Activated CD4-positive, alpha-beta memory T cell treated with anti-CD3 and anti-CD28 coated beads for 36 hours (primary cell): ENCODE results near the gene ZNF74. TPM values are rescaled to one million over a fixed set of nuclear protein-coding genes. Genes with fewer than 3 reads are reported as not detected.

Experiments used
- CTCF ChIA-PET: fragments of 350-600 bp; sonication (Branson Sonifier 250); formaldehyde crosslinking; loops from one replicate; lab custom pipeline; 2021; ENCODE audit warnings: antibody characterized with exemption, inconsistent platforms; lab: Charles Lee
- POLR2A ChIA-PET: fragments of 350-600 bp; sonication (Branson Sonifier 250); formaldehyde crosslinking; loops from one replicate; lab custom pipeline; 2021; ENCODE audit warnings: antibody characterized with exemption; lab: Charles Lee
- DNase-seq: peaks from one replicate; pipeline ENCODE4 v3.0.0-alpha.2; 2020
- H3K27ac Mint-ChIP-seq: one replicate; pipeline ENCODE4 v1.8.0; 2021; ENCODE audit warnings: mixed read lengths
- H3K27me3 Mint-ChIP-seq: one replicate; pipeline ENCODE4 v1.8.0; 2021; ENCODE audit warnings: mixed read lengths
- H3K36me3 Mint-ChIP-seq: one replicate; pipeline ENCODE4 v1.8.0; 2021; ENCODE audit warnings: mixed read lengths
- H3K4me1 Mint-ChIP-seq: one replicate; pipeline ENCODE4 v1.8.0; 2021; ENCODE audit warnings: low read depth, mixed read lengths
- H3K4me3 Mint-ChIP-seq: one replicate; pipeline ENCODE4 v1.8.0; 2021; ENCODE audit warnings: mild to moderate bottlenecking, mixed read lengths
- H3K9me3 Mint-ChIP-seq: one replicate; pipeline ENCODE4 v1.8.0; 2021; ENCODE audit warnings: mixed read lengths
- intact Hi-C: fragments of 100-400 bp; cut with micrococcal nuclease; formaldehyde crosslinking; loops from one replicate; pipeline ENCODE4 v1.15.1; 2023
- total RNA-seq, 2 experiments: library from RNA; stranded (reverse); gene quantifications; one replicate each; pipeline ENCODE4 v1.2.3, GENCODE V29; 2021

Gene ZNF74
- total RNA-seq, 2 experiments from 2014 or later = 6.8 to 9.0 TPM

DNA sequence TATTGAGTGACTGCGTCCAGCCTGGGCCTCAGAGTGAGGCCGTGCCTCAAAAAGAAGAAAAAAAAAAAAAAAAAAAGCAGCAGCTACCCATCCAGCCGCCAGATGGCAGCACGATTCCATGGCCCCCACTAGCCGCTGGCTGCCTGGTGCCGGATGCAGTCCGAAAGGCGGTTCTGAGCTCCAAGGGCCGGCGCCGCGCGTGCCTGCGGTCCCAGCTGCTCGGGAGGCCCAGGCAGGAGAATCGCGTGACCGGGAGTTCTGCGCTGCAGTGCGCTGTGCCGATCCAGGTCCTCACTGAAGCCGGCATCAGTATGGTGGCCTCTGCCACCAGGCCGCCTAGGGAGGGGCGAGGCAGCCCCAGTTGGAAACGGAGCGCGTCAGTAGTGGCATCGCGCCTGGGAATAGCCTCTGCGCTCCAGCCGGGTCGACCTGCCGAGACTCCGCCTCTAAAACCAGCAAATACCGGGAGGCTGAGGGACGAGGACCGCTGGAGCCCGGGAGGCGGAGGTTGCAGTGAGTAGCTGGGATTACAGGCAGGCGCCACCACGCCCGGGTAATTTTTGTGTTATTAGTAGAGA lies 24.3 kb downstream of the ZNF74 start:
- H3K27ac Mint-ChIP-seq = no peak overlapping the region
- H3K9me3 Mint-ChIP-seq = no peaks in the 10 kb centered on the region
- peak; percentile 77 for DNase-seq
- peaks cover 3% of the 10 kb centered on the region for H3K27me3 Mint-ChIP-seq
- peak overlapping the region; percentile 40 for H3K4me3 Mint-ChIP-seq
- no peaks in the 10 kb centered on the region for H3K36me3 Mint-ChIP-seq
- intact Hi-C loops = loop anchor here (1.0 to 5.0 kb wide), 5 partner anchors 38 to 324 kb away; no protein-coding TSS in a partner anchor
- ChIA-PET POLR2A (interaction anchor here (0.6 to 1.1 kb wide), 2 partner anchors 38 to 149 kb away, joined by 3 to 4 read pairs; no protein-coding TSS in a partner anchor), CTCF (interaction anchor here (0.6 to 3.1 kb wide), 36 partner anchors 10 to 406 kb away, joined by 3 to 92 read pairs (median 4); partner anchors contain the start of gene ZNF74)
- peaks cover 2% of the 10 kb centered on the region for H3K4me1 Mint-ChIP-seq

DNA sequence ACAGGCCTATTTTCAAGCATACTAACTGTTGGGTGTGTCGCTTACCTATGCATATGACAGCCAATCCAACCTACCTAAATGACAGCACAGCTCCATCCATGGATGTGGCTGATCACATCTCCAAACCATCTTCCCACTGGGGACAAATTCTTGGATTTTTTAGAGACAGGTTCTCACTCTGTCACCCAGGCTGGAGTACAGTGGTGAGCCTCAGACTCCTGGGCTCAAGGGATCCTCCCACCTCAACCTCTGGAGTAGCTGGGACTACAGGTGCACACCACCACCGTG lies 25.7 kb downstream of the ZNF74 start:
- DNase-seq = no peak
- POLR2A ChIA-PET = no interaction called here
- intact Hi-C loops = loop anchor here (2.0 to 5.0 kb wide), 3 partner anchors 151 to 323 kb away; no protein-coding TSS in a partner anchor

DNA sequence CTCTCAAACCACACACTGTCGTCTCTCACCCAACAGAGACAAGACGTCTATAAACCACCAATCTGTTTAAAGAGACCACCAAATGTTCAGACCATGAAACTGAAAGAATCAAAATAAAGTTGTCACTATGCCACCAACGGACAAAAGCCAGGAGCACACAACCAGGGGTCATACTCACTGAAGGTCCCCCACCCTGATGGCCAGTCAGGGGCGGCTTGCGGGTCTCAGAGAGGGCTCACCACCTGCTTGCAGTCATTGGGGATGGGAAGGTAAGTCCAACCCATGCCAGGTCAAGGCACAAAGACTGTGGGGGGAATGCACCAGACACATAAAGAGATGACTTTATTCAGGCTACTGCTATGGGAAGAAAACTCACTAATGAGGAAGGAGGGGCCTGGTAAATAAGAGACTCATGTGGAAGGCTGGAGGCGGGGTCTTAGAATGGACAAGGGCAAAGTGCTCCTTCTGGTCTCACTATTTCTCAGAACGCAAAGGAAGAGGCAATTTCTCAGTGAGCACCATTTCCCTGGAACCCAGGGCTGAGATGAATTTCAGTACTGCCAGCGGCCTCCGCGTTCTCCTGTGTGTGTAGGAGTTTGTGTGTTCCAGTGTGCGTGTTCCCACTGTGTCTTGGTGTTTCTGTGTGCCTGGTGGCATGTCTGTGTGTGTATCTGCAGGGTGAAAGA lies 26.3 kb downstream of the ZNF74 start:
- POLR2A ChIA-PET = no interaction called here
- CTCF ChIA-PET = interaction anchor here (3.0 kb wide), 2 partner anchors 14 to 35 kb away, joined by 15 to 92 read pairs; no protein-coding TSS in a partner anchor
- no peak for DNase-seq
- Mint-ChIP-seq H3K4me3 (no peak overlapping the region), H3K36me3 (no peaks in the 10 kb centered on the region), H3K4me1 (peaks cover 2% of the 10 kb centered on the region), H3K9me3 (no peaks in the 10 kb centered on the region), H3K27me3 (peaks cover 7% of the 10 kb centered on the region), H3K27ac (no peak overlapping the region)
- intact Hi-C loops = no loop called here

More for the DNA sequence above, 25.7 kb downstream of the ZNF74 start:
- CTCF ChIA-PET = interaction anchor here (1.3 to 3.0 kb wide), 7 partner anchors 10 to 151 kb away, joined by 3 to 92 read pairs (median 17); no protein-coding TSS in a partner anchor
- H3K27me3 Mint-ChIP-seq = peaks cover 5% of the 10 kb centered on the region
- peaks cover 2% of the 10 kb centered on the region for H3K4me1 Mint-ChIP-seq
- no peak overlapping the region for H3K4me3 Mint-ChIP-seq
- no peaks in the 10 kb centered on the region for H3K9me3 Mint-ChIP-seq
- H3K36me3 Mint-ChIP-seq = no peaks in the 10 kb centered on the region
- H3K27ac Mint-ChIP-seq = no peak overlapping the region

DNA sequence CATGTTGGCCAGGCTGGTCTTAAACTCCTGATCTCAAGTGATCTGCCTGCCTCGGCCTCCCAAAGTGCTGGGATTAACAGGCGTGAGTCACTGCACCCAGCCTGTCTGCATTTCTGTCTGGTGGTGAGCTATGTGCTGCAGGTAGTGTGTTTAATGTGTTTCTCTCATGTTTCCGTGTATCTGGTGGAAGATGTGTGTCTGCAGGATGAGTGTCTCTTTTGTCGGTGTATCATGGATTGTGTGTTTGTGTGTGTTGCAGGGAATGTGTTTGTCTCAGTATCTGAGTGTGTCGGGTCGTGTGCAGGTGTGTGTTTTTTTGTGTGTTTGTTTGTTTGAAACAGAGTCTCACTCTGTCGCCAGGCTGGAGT lies 27.5 kb downstream of the ZNF74 start:
- ChIA-PET POLR2A (no interaction called here), CTCF (interaction anchor here (1.1 kb wide), 1 partner anchor 35 kb away, joined by 3 read pairs; no protein-coding TSS in a partner anchor)
- H3K36me3 Mint-ChIP-seq = no peaks in the 10 kb centered on the region
- DNase-seq = no peak
- H3K9me3 Mint-ChIP-seq = no peaks in the 10 kb centered on the region
- peaks cover 4% of the 10 kb centered on the region for H3K27me3 Mint-ChIP-seq
- H3K4me3 Mint-ChIP-seq = no peak overlapping the region
- no peak overlapping the region for H3K27ac Mint-ChIP-seq
- intact Hi-C loops = no loop called here
- peaks cover 2% of the 10 kb centered on the region for H3K4me1 Mint-ChIP-seq

DNA sequence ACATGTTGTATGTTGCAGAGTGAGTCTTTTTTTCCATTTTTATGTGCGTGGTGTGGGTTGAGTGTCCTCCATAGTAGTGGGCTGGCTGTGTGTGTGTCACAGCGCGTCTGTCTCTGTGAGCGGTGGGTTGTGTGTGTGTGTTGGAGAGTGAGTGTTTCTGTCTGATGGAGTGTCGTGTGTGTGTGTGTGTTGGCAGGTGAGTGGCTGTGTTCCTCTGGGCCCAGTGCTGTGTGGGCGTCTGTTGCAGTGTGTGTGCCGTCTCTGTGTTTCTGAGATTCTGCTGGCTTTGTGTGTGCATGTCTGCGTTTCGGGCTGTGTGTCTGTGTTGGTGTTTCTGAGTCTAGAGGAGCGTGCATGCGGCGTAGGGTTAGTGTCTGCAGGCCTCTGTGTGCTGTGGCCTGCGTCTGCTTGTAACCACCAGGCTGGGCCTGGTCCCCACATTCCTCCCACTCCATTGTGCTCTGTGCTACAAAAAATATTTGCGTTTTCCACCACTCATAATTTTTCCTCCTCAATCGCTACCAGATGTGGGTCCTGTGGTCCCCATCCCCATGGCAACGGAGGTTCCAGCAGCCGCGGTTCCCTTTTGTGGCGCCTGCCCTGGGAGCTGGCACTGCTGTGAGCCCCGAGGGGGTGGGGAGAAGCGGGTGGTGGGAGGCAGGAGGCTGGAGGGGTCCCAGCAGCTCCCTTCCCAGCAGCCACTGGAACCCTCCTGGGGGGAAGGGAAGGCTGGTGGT lies 28.5 kb downstream of the ZNF74 start:
- Mint-ChIP-seq H3K27me3 (peaks cover 10% of the 10 kb centered on the region), H3K36me3 (no peaks in the 10 kb centered on the region), H3K4me3 (no peak overlapping the region), H3K4me1 (peaks cover 2% of the 10 kb centered on the region), H3K9me3 (no peaks in the 10 kb centered on the region), H3K27ac (no peak overlapping the region)
- DNase-seq = no peak
- POLR2A ChIA-PET = interaction anchor here (1.2 kb wide), 1 partner anchor 85 kb away, joined by 3 read pairs; the partner anchor contains the start of gene MED15
- intact Hi-C loops = no loop called here
- CTCF ChIA-PET = interaction anchor here (1.1 to 2.7 kb wide), 2 partner anchors 32 to 34 kb away, joined by 3 to 6 read pairs; no protein-coding TSS in a partner anchor

DNA sequence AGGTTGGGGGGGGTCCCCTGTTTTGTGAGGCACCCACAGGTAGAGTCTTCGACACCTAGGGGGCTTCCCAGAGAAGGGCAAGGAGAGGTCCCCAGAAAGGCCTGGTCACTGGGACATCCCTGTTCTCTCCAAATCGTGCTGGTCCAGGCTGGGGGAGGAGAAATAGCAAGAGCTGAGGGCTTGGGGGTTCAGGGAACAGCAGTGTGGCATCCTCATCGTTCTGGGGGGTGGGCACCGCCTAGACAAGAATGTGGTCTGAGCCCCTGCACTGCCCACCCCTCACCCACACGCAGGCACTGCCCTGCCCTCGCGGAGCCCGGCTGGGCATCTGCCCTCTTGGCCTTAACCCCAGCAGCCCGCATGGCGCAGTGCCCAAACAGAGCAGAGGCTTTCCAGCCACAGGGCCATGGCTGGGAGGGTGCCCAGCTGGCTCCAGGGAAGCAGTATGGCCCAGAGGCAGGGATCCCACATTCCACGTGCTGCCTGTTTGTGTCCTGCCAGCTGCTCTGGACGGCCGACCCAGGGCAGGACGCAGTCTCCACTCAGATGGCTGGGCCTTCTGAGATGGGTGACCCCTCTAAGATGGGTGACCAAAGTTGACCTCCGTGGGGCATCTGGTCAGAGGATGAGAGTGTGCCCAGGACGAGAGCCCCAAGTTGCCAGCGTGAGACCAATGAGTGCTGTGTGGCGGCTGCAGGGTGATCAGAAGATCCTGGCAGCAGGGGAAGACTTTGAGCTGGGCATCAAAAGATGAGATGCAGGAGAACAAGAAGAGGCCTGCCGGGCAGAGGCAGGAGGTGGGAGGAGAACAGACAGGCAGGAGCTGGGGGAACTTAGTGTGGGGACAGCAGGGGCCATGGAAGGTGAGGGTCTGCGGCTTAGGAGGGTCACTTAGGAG lies 29.3 kb downstream of the ZNF74 start:
- Mint-ChIP-seq H3K4me3 (no peak overlapping the region), H3K27me3 (peaks cover 12% of the 10 kb centered on the region), H3K4me1 (peaks cover 2% of the 10 kb centered on the region), H3K27ac (no peak overlapping the region), H3K36me3 (no peaks in the 10 kb centered on the region), H3K9me3 (no peaks in the 10 kb centered on the region)
- CTCF ChIA-PET = interaction anchor here (2.7 kb wide), 1 partner anchor 31 kb away, joined by 6 read pairs; no protein-coding TSS in a partner anchor
- DNase-seq = no peak
- POLR2A ChIA-PET = interaction anchor here (0.9 to 1.2 kb wide), 2 partner anchors 64 to 84 kb away, joined by 3 read pairs; partner anchors contain the start of gene MED15
- intact Hi-C loops = no loop called here

DNA sequence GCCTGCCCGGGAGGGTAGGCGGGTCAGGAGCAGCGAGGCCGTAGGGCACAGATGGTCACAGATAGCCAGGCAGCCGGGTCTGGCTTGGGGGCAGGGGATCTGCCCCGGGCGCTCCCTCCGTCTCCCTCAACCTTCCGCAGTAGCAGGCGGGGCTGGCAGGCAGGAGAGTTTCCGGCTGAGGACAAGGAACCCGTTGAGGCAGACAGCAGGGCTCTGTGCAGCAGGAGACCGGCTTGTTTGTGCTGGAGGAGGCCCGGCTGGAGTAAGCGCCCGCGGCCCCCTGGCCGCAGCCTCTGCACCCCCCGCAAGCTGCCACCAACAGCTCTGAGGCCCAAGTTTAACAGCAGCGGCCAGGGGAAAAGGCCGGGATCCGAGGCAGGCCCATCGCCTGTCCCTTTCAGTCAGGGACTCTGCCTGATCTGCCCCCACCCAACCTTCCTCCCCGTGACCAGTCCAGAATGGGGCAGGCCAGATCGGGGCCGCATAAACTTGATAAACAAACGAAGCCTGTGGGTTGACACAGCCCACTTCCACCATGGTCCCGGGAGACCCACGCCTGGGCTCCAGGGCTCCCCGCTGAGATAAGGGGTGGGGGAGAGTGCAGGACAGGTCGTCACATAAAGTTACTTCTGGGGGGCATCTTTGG lies 30.1 kb downstream of the ZNF74 start:
- intact Hi-C loops = no loop called here
- H3K27ac Mint-ChIP-seq = no peak overlapping the region
- H3K36me3 Mint-ChIP-seq = no peaks in the 10 kb centered on the region
- peaks cover 15% of the 10 kb centered on the region for H3K27me3 Mint-ChIP-seq
- DNase-seq = no peak
- no peaks in the 10 kb centered on the region for H3K9me3 Mint-ChIP-seq
- no peak overlapping the region for H3K4me3 Mint-ChIP-seq
- POLR2A ChIA-PET = interaction anchor here (0.9 kb wide), 1 partner anchor 63 kb away, joined by 3 read pairs; no protein-coding TSS in a partner anchor
- CTCF ChIA-PET = interaction anchor here (2.7 kb wide), 1 partner anchor 31 kb away, joined by 6 read pairs; no protein-coding TSS in a partner anchor
- H3K4me1 Mint-ChIP-seq = peaks cover 3% of the 10 kb centered on the region

DNA sequence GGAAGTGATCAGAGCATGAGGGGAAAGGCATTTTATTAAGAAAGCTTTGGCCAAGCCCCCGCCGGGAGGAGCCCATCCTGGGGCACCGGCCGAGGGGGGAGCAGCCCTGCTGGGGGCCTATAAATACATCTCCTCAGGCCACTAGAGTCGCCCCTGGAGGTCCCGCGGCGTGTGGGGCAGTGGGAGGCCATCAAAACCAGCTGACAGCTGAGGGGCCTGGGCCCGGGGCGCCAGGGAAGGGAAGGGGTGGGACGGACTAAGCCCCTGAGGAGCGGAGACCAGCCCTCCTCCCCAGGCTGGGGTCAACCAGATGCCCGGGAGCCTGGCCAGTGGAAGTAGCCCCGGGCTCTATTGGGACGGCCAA lies 30.6 kb downstream of the ZNF74 start:
- Mint-ChIP-seq H3K9me3 (no peaks in the 10 kb centered on the region), H3K27me3 (peaks cover 15% of the 10 kb centered on the region), H3K36me3 (no peaks in the 10 kb centered on the region), H3K4me3 (no peak overlapping the region), H3K4me1 (peaks cover 4% of the 10 kb centered on the region), H3K27ac (no peak overlapping the region)
- ChIA-PET CTCF (interaction anchor here (2.7 kb wide), 1 partner anchor 30 kb away, joined by 6 read pairs; no protein-coding TSS in a partner anchor), POLR2A (no interaction called here)
- no peak for DNase-seq
- intact Hi-C loops = no loop called here

DNA sequence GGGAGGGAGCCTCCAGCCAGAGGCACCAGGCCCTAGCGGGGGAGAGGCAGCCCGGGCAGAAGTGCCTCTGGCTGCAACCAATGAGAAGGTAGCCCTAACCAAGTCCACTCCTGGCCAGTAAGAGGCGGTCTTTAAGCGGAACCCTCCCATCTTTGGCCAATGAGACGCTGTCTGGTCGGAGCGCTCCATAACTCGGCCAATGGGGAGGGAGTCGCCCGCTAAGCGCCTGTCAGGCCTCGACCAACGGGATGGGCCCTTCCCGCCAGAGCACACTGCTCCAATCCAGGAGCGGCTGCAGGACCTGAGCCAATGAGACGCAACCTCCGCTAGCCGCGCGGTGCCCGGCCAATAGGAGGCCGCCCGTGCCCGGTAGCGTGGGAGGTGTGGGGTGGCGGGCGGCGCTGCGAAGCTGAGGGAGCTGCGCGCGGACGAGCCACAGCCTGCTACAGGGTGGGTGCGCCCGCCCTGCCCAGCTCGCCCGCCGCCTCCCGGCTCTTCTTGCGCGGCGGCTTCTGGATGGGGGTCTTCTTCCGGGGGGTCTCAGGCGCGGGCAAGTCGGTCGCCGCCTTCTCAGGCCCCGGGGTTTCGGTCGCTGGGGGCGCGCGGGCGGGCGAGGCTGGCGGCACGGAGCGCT lies 31.1 kb downstream of the ZNF74 start:
- DNase-seq = no peak
- H3K4me3 Mint-ChIP-seq = peak overlapping the region; percentile 16
- intact Hi-C loops = no loop called here

DNA sequence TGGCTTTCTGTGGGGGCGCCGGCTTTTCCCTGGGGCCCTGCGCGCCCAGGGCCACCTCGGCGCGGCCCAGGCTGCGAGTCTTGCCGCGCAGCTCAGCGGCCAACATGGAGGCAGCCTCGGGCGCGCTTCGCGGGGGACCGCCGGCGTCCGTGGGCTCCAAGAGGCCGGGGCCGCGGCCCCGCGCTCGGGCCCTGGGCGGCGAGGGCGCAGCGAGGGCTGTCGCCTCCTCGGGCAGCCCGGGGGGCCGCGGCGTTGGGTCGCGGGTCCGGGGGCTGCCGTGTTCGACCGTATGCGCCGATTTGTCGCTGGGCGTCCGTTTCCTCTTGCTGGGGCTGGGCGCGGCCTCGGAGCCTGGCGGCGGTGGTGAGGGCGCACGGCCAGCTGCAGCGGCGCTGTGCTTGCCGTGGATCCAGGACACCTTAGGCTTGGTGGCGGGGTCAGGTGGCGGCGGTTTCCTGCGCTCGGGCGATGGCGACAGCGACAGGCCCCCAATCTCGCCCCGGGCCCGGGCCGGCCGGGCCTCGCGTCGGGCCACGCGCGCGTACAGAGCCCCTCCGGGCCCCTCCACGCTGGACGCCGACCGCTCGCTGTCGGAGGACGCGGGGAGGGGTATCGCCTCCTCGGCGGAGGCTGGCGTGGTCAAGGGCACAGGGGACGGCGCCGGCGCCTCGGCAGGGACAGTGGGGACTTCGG lies 31.8 kb downstream of the ZNF74 start:
- intact Hi-C loops = no loop called here
- POLR2A ChIA-PET = no interaction called here
- H3K4me3 Mint-ChIP-seq = no peak overlapping the region
- H3K27ac Mint-ChIP-seq = no peak overlapping the region
- H3K27me3 Mint-ChIP-seq = peaks cover 23% of the 10 kb centered on the region
- H3K9me3 Mint-ChIP-seq = no peaks in the 10 kb centered on the region
- H3K4me1 Mint-ChIP-seq = peaks cover 9% of the 10 kb centered on the region
- DNase-seq = no peak
- CTCF ChIA-PET = no interaction called here
- H3K36me3 Mint-ChIP-seq = no peaks in the 10 kb centered on the region

More for the DNA sequence above, 31.1 kb downstream of the ZNF74 start:
- POLR2A ChIA-PET = no interaction called here
- Mint-ChIP-seq H3K27ac (no peak overlapping the region), H3K4me1 (peaks cover 4% of the 10 kb centered on the region), H3K9me3 (no peaks in the 10 kb centered on the region), H3K36me3 (no peaks in the 10 kb centered on the region), H3K27me3 (peaks cover 18% of the 10 kb centered on the region)
- CTCF ChIA-PET = interaction anchor here (2.7 kb wide), 1 partner anchor 30 kb away, joined by 6 read pairs; no protein-coding TSS in a partner anchor
